Smooth muscle cell of trachea (primary cell): ENCODE measurements around the gene PPIE. TPM values are rescaled to one million over a fixed set of nuclear protein-coding genes. Genes with fewer than 3 reads are reported as not detected.

Experiments
- total RNA-seq: library from RNA; depleted of rRNA; stranded (reverse); fragments of >200 nt; gene quantifications from 2 replicates; pipeline ENCODE4 v1.2.1, GENCODE V29; 2014

Gene PPIE
- total RNA-seq = 30.3 and 47.6 TPM in 2 replicates

DNA sequence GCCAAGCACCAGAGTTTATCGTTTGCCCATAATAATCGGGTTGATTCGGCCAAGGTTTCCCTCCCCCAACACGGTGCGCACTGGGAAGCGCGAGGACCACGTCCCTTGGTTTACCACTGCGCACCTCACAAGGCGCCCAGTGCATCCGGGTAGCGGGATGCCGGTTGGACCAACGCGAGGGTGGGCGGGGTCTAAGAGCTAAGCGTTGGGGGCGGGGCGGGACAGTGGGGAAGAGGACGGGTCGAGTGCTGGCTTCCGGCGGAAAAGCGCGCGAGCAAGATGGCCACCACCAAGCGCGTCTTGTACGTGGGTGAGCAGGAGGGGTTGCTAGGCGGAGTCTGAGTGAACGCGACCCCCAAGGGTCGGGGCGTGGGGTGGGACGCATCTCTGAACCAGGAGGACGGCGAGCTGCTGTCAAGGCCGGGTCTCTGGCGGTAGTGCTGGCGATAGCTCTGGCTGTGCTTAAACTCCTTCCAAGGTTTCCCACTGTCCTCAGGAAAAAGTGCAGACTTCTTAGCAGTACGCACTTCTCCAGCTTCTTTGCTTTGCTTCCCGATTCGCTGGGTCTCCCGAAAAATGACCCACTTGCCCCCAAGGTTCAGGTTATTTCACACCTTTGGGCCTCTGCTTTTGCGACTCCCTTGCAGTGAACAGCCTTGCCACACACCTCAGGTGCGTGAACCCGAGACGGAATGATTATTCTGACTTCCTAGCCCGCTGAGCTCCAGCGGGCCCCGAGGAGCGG lies at the start of gene PPIE:
Gene PPIE, plus strand, starts transcription at position 261 of the 745 bp plus-strand sequence. Its CDS starts 19 bp downstream, at position 280.

DNA sequence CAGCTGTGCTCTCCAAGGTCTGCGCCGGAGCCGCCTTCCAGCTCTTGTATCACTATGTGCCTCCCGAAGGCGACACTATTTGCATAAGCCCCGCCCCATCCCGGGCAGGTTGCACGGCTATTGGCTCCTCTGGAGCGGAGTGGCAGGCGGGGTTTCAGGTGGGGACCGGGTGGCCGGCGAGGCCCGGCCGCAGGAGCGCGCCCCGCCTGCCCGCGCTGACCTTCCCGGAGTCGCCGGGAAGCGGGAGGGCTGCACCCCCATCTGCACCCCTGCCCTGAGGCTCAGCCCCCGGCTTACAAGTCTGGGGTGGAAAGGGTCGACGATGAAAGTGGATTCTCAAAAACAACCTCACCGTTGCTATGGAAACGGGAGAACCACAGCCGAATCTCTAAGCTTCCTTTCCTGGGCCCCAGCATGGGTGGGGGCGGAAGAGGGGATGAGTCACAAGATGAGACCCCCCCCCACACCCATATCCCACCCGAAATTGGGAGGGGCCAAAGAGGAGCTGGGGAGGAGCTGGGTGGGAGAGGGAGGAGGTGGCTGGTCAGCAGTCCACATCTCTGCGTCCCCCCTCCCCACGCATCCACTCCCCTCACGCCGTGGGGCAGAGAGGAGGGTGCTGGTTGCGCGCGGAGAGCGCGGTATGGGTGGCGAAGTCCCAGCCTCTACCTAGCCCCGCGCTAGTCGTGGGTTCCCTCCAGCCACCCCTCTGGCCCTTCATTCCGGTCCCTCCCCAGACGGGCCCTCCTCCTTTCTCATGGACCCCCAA lies 47.1 kb upstream of the PPIE start, which contains the start of gene HPCAL4:
Gene HPCAL4, minus strand, starts transcription at position 51 of the 769 bp plus-strand sequence. CDS start 6,830 bp downstream, outside the sequence.

DNA sequence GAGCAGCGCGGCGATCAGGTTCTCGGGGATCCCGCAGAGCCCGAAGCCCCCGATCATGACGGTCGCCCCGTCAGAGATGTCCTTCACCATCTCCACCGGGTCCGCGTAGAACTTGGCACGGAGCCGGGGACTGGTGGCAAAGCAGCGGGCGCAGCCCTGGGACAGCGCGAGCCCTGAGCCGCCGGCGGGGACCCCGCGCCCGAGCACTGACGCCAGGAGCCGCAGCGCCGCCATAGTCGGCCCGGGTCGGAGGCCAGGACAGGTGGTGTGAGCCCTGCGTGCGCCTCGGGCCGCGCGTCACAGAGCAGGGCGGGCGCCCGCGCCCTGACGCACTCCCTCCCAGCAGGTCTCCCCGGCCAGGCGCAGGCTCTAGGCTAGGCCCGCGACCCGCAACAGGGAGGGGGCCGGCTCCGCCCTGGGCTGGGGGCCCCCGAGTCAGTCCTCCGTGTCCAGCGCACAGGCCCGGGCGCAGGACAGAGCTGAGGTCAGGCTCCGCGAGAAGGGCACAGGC lies 32.4 kb downstream of the PPIE start, which contains the start of gene OXCT2:
Gene OXCT2, minus strand, starts transcription at position 327 of the 511 bp plus-strand sequence. Its CDS starts 93 bp downstream, at position 234.

DNA sequence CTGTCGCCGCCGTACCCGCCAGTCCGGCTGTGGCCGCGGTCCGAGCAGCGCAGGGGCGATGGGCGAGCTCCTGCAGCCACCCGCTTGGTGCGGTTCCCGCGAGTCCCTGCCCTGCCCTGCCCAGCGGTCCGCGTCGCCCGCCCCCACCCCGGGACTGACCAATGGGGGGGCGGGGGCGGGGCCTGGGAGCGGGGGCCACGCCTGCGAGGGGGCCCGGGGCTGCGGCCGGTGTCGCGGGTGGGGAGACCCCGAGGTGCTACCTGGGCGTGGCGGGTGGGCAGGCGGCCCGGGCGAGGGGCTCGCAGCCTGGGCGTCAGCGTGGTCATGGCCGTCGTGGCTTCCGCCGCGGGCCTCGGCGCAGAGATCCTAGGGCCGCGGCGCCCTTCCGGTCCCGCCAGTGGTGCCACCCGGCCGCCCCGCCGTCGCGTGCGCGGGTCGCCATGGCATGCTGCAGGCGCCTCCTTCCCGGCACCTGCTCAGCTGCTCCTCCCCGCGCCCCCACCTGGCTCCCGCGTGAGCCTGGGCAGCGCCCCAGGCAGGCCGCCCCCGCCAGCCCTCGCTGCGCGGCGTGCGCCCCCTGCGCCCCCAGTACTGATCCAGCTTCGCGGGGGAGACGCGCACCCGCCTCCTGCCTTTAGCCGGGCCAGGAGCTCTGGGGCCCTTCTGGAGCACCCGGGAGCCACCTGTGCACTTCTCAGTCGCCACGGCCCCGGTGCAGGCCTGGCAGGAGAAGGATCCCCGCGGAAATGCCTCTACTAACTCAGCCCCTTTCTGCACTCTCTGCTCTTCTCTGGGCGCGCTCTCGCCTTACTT lies 50.3 kb downstream of the PPIE start, which contains the start of gene BMP8B:
Gene BMP8B, minus strand, starts transcription at position 108 of the 813 bp plus-strand sequence. CDS start 380 bp downstream, outside the sequence.

Other genes with a start within 250 kb of the PPIE start
- not detected in 2 replicates for gene BMP8A, start 247.2 kb upstream of the PPIE start, total RNA-seq
- 234 and 336 TPM in 2 replicates for gene PABPC4, start 162.1 kb upstream of the PPIE start, total RNA-seq
- not detected in 2 replicates for gene HEYL, start 99.2 kb upstream of the PPIE start, total RNA-seq
- gene NT5C1A, start 66.8 kb upstream of the PPIE start, total RNA-seq = not detected in 2 replicates
- not detected in 2 replicates for gene HPCAL4, start 47.4 kb upstream of the PPIE start, total RNA-seq
- 1.9 and 4.1 TPM in 2 replicates for gene OXCT2, start 32.5 kb downstream of the PPIE start, total RNA-seq
- not detected in 2 replicates for gene BMP8B, start 50.0 kb downstream of the PPIE start, total RNA-seq
- gene TRIT1, start 144.6 kb downstream of the PPIE start, total RNA-seq = 19.2 and 25.6 TPM in 2 replicates
- 0.15 and 1.5 TPM in 2 replicates for gene MYCL, start 163.0 kb downstream of the PPIE start, total RNA-seq
- 0.58 and 4.1 TPM in 2 replicates for gene MFSD2A, start 216.3 kb downstream of the PPIE start, total RNA-seq